Kidney (tissue), 14 donors: ENCODE results near the gene SPTLC3. TPM values are rescaled to one million over a fixed set of nuclear protein-coding genes. Genes with fewer than 3 reads are reported as not detected.

Experiments used
- DNase-seq, 5 donors: peaks; one replicate each; pipeline ENCODE4 v3.0.0-alpha.2; 2013 to 2020
- FAIRE-seq: peaks from 2 replicates; lab custom pipeline; 2012; peaks lifted over from hg19 to GRCh38; lab: Jason Lieb, UNC
- H3K27ac ChIP-seq, 2 donors: one replicate each; pipeline ENCODE4 v1.7.0; 2013; ENCODE audit warnings: low read depth in 2 of 2, low read length in 2 of 2, inconsistent platforms in 1 of 2
- H3K27me3 ChIP-seq: one replicate; pipeline ENCODE4 v1.7.1; 2013; ENCODE audit warnings: low read length, inconsistent platforms; ENCODE audit not compliant: control insufficient read depth, insufficient read depth
- H3K36me3 ChIP-seq, 3 donors: one replicate each; pipeline versions ENCODE4 v1.7.0 to v1.7.1; 2013; ENCODE audit warnings: low read length in 3 of 3, control low read depth in 1 of 3, inconsistent platforms in 1 of 3; ENCODE audit not compliant: insufficient read depth in 3 of 3, control insufficient read depth in 2 of 3
- H3K4me1 ChIP-seq, 3 donors: one replicate each; pipeline versions ENCODE4 v1.7.0 to v1.7.1; 2013; ENCODE audit warnings: low read length in 3 of 3, inconsistent platforms in 1 of 3, low read depth in 1 of 3; ENCODE audit not compliant: control insufficient read depth in 2 of 3, insufficient read depth in 2 of 3
- H3K4me3 ChIP-seq, 3 donors: one replicate each; pipeline versions ENCODE4 v1.7.0 to v1.8.1; 2013; ENCODE audit warnings: low read length in 3 of 3, control low read depth in 1 of 3, inconsistent platforms in 1 of 3
- H3K9ac ChIP-seq, 3 donors: one replicate each; pipeline versions ENCODE4 v1.7.0 to v1.7.1; 2013; ENCODE audit warnings: low read length in 3 of 3, control low read depth in 1 of 3, inconsistent platforms in 1 of 3
- H3K9me3 ChIP-seq, 3 donors: one replicate each; pipeline versions ENCODE4 v1.7.0 to v1.7.1; 2013; ENCODE audit warnings: low read length in 3 of 3, control low read depth in 1 of 3, inconsistent platforms in 1 of 3; ENCODE audit not compliant: control insufficient read depth in 2 of 3, insufficient read depth in 1 of 3
- intact Hi-C: fragments of 100-400 bp; cut with DNase I; formaldehyde crosslinking; loops from one replicate; pipeline ENCODE4 v1.11.1; 2022
- polyA plus RNA-seq: library from polyadenylated mRNA; stranded (reverse); fragments of 350-450 nt; fragmentation: Illumina TruSeq; extraction: RNeasy Lipid Tissue Mini Kit (QIAGEN cat#74804); gene quantifications from one replicate; pipeline ENCODE4 v1.2.3, GENCODE V29; 2014; ENCODE audit warnings: low read depth, low replicate concordance; ENCODE audit not compliant: insufficient read depth
- total RNA-seq: library from RNA; stranded (reverse); fragmentation: NEBNext Ultra II Directional; extraction: Animal tissue kit (Norgen Biotek cat#: 25700); gene quantifications from one replicate; pipeline ENCODE4 v1.2.1, GENCODE V29; 2021
- TF ChIP-seq, protein P1 (sequence below): IDR thresholded peaks from 3 replicates; pipeline ENCODE4 v1.5.1; 2012; ENCODE audit warnings: mild to moderate bottlenecking, moderate library complexity, borderline replicate concordance; ENCODE audit not compliant: insufficient read depth; ENCODE audit errors: extremely low read depth
- donor health status: control.
- donor health status: control.
- donor health status: control.
- donor health status: control.
- donor health status: control.
- donor health status: DM: yes; HTN: yes; CAD: no.
- donor health status: Normal renal cell carcinoma (clear cell type).

The SPTLC3 gene
- total and polyA plus RNA-seq, 2 donors from 2014 or later, result 7.1 to 65.9 TPM

DNA sequence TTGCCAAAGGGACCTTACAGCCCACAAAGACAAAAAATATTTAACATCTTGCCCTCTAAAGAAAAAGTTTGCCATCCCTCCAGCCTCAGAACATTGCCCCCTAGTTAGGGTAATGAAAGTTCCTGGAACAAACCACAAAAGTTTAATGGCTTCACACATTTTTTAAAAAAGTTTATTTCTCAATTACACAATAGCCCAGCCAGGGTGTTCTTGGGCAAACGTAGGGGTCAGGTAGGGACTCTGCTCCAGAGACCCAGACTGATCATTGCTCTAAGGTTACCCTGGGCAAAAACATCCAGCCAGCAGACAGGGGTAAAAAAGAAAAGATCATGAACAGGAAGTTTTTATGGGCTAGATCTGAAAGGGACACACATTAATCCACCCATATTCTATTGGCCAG is 207.8 kb downstream of the SPTLC3 start:
- Histone ChIP-seq H3K9me3 (no peaks in the 10 kb centered on the region), H3K9ac (no peak overlapping the region), H3K27me3 (peaks cover 18% of the 10 kb centered on the region), H3K27ac (no peak overlapping the region), H3K4me3 (no peak overlapping the region), H3K36me3 (no peaks in the 10 kb centered on the region), H3K4me1 (peaks cover 0 to 8% (median 0%) of the 10 kb centered on the region in 3 donors)
- DNase-seq (no peak), FAIRE-seq (no peak)
- intact Hi-C loops, result no loop called here
- TF ChIP-seq, protein P1, sequence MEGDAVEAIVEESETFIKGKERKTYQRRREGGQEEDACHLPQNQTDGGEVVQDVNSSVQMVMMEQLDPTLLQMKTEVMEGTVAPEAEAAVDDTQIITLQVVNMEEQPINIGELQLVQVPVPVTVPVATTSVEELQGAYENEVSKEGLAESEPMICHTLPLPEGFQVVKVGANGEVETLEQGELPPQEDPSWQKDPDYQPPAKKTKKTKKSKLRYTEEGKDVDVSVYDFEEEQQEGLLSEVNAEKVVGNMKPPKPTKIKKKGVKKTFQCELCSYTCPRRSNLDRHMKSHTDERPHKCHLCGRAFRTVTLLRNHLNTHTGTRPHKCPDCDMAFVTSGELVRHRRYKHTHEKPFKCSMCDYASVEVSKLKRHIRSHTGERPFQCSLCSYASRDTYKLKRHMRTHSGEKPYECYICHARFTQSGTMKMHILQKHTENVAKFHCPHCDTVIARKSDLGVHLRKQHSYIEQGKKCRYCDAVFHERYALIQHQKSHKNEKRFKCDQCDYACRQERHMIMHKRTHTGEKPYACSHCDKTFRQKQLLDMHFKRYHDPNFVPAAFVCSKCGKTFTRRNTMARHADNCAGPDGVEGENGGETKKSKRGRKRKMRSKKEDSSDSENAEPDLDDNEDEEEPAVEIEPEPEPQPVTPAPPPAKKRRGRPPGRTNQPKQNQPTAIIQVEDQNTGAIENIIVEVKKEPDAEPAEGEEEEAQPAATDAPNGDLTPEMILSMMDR, result no peak

Other genes with a start within 250 kb of the SPTLC3 start
- 2.6 TPM for gene ISM1, start 212.3 kb downstream of the SPTLC3 start, total RNA-seq
- 2.0 TPM for gene ISM1, start 212.3 kb downstream of the SPTLC3 start, polyA plus RNA-seq